Astrocyte (in vitro differentiated cells and primary cell): Measurements from ENCODE around the gene ADARB2.

Experiments
- EZH2 ChIP-seq: IDR thresholded peaks from 2 replicates; pipeline ENCODE4 v1.6.1; 2012; ENCODE audit warnings: mild to moderate bottlenecking, low read length, inconsistent platforms; ENCODE audit not compliant: insufficient read depth
- TF ChIP-seq, protein P1 (sequence below): IDR thresholded peaks from 2 replicates; pipeline ENCODE4 v1.5.1; 2011; ENCODE audit warnings: low read depth, mild to moderate bottlenecking, inconsistent platforms, low read length, moderate library complexity; ENCODE audit not compliant: insufficient read depth

DNA sequence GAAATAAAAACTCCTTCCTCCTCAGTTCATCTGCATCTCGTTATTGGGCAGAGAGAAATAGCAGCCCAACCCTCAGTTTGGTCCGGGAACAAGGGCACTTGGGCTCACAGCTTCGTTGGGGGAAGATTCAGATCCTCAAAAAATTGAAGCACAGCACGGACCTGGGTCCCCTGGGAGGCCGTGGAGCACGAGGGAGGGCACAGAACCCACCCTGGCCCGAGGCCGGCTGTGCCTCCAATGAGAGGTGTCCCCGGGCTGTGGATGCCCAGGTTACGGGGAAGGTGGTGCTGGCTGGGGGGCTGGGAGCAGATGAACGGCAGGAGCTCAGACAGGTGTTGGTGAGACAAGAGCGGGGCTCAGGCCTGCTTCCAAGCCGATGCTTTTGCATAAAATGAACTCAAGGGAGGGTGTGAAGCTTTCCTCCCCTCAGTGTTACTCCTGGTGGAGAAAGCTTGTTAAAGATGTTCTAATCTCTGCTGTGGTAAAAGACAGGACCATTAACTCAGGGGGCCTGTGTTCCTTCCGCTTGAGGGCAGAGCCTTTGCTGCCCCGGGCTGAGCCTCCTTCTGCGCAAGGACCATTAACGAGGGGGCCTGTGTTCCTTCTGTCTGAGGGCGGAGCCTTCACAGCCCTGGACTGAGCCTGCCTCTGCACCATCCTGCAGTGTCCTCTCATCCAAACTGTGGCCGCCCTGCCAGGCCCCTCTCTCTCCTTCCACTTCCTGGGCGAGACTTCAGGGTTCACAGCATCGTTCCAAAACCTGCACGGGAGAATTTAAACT, 302.2 kb downstream of the ADARB2 start:
- TF ChIP-seq, protein P1, sequence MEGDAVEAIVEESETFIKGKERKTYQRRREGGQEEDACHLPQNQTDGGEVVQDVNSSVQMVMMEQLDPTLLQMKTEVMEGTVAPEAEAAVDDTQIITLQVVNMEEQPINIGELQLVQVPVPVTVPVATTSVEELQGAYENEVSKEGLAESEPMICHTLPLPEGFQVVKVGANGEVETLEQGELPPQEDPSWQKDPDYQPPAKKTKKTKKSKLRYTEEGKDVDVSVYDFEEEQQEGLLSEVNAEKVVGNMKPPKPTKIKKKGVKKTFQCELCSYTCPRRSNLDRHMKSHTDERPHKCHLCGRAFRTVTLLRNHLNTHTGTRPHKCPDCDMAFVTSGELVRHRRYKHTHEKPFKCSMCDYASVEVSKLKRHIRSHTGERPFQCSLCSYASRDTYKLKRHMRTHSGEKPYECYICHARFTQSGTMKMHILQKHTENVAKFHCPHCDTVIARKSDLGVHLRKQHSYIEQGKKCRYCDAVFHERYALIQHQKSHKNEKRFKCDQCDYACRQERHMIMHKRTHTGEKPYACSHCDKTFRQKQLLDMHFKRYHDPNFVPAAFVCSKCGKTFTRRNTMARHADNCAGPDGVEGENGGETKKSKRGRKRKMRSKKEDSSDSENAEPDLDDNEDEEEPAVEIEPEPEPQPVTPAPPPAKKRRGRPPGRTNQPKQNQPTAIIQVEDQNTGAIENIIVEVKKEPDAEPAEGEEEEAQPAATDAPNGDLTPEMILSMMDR: no peak
- TF ChIP-seq EZH2: no peak
